Kidney capillary endothelial cell (primary cell): ENCODE data around the gene LYPLA2.
"Not testable (repeated sequence)": the region's sequence is repeated elsewhere in the genome, so short reads cannot be mapped to it uniquely, and the experiment has no call there.

ENCODE experiments used
- DNase-seq: peaks from one replicate; pipeline ENCODE4 v3.0.0-alpha.2; 2018; ENCODE audit warnings: low spot score

The LYPLA2 gene

GRCh38 chr1:23801338-23801748 lies 10.4 kb downstream of the LYPLA2 start:
- DNase-seq: no peak

GRCh38 chr1:23801876-23802275 lies 10.9 kb downstream of the LYPLA2 start:
- DNase-seq: no peak

- DNase-seq: not testable (repeated sequence)
Observed at GRCh38 chr1:23802809-23803342, 11.9 kb downstream of the LYPLA2 start.

- no peak for DNase-seq
Observed at GRCh38 chr1:23803674-23804073, 12.7 kb downstream of the LYPLA2 start.

GRCh38 chr1:23804183-23804835 lies 13.4 kb downstream of the LYPLA2 start:
- DNase-seq: no peak

- no peak for DNase-seq
Observed at GRCh38 chr1:23805025-23805424, 14.1 kb downstream of the LYPLA2 start.

- no peak for DNase-seq
Observed at GRCh38 chr1:23806280-23806679, 15.3 kb downstream of the LYPLA2 start.

GRCh38 chr1:23807453-23807852 lies 16.5 kb downstream of the LYPLA2 start:
- no peak for DNase-seq

GRCh38 chr1:23809751-23810171 lies 18.8 kb downstream of the LYPLA2 start:
- peak; percentile 71 for DNase-seq

- DNase-seq: peak; percentile 43
Observed at GRCh38 chr1:23810818-23811540, 20.0 kb downstream of the LYPLA2 start.

- no peak for DNase-seq
Observed at GRCh38 chr1:23814016-23814415, 23.1 kb downstream of the LYPLA2 start.

- DNase-seq: no peak
Observed at GRCh38 chr1:23816361-23816760, 25.4 kb downstream of the LYPLA2 start.

GRCh38 chr1:23816906-23817305 lies 26.0 kb downstream of the LYPLA2 start:
- no peak for DNase-seq

GRCh38 chr1:23817633-23818032 lies 26.7 kb downstream of the LYPLA2 start:
- no peak for DNase-seq

- no peak for DNase-seq
Observed at GRCh38 chr1:23823767-23824166, 32.8 kb downstream of the LYPLA2 start.

- no peak for DNase-seq
Observed at GRCh38 chr1:23824711-23825075, 33.7 kb downstream of the LYPLA2 start.

- DNase-seq: peak; percentile 81
Observed at GRCh38 chr1:23825076-23825761, 34.3 kb downstream of the LYPLA2 start, which contains the start of gene HMGCL. HMGCL (minus strand) TSS chr1:23825429; CDS start chr1:23825415, 14 bp downstream.

GRCh38 chr1:23825762-23826522 lies 35.0 kb downstream of the LYPLA2 start:
- DNase-seq: no peak

GRCh38 chr1:23826590-23826989 lies 35.6 kb downstream of the LYPLA2 start:
- not testable (repeated sequence) for DNase-seq

- no peak for DNase-seq
Observed at GRCh38 chr1:23827717-23828116, 36.8 kb downstream of the LYPLA2 start.

GRCh38 chr1:23834156-23834555 lies 43.2 kb downstream of the LYPLA2 start:
- not testable (repeated sequence) for DNase-seq

- no peak for DNase-seq
Observed at GRCh38 chr1:23836037-23836436, 45.1 kb downstream of the LYPLA2 start.
